ENCODE data around the gene NAT8.
"Not testable (repeated sequence)": the region's sequence is repeated elsewhere in the genome, so short reads cannot be mapped to it uniquely, and the experiment has no call there.

The NAT8 gene, protein sequence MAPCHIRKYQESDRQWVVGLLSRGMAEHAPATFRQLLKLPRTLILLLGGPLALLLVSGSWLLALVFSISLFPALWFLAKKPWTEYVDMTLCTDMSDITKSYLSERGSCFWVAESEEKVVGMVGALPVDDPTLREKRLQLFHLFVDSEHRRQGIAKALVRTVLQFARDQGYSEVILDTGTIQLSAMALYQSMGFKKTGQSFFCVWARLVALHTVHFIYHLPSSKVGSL

GRCh38 chr2:73642338-73643018 is at the start of gene NAT8:
NAT8 (minus strand) TSS chr2:73642422; CDS start chr2:73641628, 794 bp downstream.
- no peak for DNase-seq

DNA sequence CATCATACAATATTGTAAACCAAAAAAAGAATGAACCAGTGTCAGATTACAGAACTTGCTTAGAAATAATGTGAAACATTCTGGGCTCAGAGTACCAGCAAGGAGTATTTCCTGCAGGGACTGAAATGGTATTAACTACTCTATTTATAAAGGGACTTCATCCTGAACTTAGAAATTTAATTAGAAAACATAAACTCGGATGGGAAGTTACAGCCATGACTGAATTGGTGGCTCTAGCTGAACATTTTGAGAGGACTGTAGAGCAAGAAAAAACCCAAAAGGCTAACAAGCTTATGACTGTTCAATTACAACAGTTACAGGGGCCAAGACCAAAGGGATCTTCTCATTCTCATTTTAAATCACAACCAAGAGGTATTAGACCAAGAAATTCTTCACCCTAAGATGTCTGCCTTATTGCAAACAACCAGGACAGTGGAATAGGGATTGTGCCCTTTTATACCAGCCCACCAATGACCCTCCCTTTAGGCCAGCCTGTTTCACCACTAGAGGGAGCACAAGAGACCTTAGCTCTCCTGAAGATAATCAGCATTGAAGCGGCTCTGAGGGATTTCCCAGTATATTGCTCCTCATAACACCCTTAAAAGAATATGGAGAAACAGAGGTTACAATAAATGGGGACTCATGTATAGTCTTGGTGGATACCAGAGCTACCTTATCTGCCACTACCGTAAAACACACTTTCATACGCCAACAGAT is 48.3 kb upstream of the NAT8 start:
- DNase-seq: peak; percentile 65

GRCh38 chr2:73688494-73688893 is 46.3 kb upstream of the NAT8 start:
- DNase-seq: not testable (repeated sequence)

- no peak for DNase-seq
Observed at GRCh38 chr2:73685764-73686438, 43.7 kb upstream of the NAT8 start.

DNA sequence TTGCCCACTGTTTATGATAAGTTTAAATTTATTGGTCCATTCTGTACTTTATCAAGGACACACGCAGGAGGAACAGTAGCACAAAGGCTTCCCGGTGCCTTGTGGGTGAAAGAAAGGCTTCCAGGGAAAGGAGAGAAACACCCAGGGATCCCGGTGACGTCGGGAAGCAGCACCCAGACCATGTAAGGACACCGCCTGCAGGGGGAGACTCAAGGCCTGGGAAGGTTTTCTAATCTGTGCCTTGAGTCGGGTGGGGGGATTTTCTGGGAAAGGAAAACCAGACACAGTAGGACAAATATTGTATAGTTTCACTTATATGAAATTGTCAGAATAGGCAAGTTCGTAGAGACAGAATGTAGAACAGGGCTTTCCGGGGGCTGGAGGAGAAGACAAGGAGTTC is 42.7 kb upstream of the NAT8 start:
- DNase-seq: not testable (repeated sequence)

GRCh38 chr2:73684325-73684724 is 42.1 kb upstream of the NAT8 start:
- DNase-seq: not testable (repeated sequence)

GRCh38 chr2:73679951-73680571 is 37.8 kb upstream of the NAT8 start:
- peak; percentile 75 for DNase-seq

- peak; percentile 16 for DNase-seq
Observed at GRCh38 chr2:73679237-73679636, 37.0 kb upstream of the NAT8 start.

DNA sequence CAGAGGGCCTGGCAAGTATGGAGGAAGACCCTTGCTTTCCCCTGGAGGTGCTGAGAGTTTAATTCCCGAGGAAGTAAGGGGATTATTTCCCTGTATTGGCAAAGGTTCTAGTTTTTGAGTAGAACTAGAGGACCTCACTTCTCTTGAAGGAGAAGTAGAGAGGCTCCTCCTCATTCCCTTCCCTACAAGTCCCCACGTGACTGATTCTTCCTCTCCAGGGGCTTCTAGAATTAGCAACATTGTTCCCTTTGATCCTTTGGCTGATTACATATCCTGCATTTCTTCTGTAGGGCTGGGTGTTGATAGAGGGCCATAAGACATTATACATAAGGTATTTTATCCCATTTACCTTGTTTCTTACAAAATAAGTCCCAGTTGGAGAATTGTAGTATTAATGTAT is 35.8 kb upstream of the NAT8 start:
- not testable (repeated sequence) for DNase-seq

DNA sequence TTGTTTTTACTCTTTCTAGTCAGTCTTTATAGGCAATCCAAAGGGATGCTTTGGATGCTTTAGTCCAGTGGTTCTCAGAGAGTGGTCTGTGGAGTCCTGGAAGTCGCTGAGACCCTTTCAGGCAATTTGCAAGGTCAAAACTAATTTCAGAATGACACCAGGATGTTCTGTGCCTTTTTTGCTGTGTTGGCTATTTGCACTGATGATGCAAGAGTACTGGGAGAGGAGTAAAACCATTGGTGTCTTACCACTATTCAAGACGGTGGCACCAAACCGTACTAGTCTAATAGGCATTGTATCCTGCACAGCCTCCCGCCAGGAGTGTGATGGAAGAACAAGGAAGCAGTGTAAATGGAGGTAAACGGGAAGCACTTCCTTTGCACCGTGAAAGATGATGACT is 34.0 kb upstream of the NAT8 start:
- DNase-seq: not testable (repeated sequence)

GRCh38 chr2:73674696-73675157 is 32.5 kb upstream of the NAT8 start:
- not testable (repeated sequence) for DNase-seq

DNA sequence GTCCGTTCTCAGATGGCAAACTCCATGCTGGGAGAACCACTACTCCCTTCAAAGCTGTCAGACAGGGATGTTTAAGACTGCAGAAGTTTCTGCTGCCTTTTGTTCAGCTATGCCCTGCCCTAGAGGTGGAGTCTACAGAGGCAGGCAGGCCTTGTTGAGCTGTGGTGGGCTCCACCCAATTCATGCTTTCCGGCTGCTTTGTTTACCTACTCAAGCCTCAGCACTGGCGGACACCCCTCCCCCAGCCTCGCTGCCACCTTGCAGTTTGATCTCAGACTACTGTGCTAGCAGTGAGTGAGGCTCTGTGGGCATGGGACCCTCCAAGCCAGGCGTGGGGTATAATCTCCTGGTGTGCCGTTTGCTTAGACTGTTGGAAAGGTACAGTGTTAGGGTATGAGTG is 27.8 kb upstream of the NAT8 start:
- not testable (repeated sequence) for DNase-seq

DNA sequence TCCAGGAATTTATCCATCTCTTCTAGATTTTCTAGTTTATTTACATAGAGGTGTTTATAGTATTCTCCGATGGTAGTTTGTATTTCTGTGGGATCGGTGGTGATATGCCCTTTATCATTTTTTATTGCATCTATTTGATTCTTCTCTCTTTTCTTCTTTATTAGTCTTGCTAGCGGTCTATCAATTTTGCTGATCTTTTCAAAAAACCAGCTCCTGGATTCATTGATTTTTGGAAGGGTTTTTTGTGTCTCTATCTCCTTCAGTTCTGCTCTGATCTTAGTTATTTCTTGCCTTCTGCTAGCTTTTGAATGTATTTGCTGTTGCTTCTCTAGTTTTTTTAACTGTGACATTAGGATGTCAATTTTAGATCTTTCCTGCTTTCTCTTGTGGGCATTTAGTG is 25.0 kb upstream of the NAT8 start:
- not testable (repeated sequence) for DNase-seq

- DNase-seq: no peak
Observed at GRCh38 chr2:73654175-73654574, 12.0 kb upstream of the NAT8 start.

DNA sequence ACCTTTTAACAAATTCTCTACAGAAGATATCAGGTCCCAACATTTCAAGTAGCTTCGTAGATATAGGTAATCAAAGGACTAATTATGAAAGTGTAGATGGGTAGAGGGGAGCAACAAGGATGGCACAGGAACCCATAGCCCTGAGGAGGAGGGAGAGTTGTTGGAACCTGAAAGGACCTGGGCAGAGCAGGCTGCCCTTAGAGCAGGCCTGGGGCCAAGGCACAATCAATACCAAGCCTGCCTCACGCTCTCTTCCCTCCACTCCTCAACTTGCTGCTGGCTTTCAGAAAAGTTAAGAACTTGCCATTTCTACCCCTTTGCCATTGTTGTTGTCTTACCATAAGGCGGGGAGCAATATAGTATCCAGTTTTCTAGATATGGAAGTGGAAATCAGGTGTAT is 10.1 kb upstream of the NAT8 start:
- no peak for DNase-seq

DNA sequence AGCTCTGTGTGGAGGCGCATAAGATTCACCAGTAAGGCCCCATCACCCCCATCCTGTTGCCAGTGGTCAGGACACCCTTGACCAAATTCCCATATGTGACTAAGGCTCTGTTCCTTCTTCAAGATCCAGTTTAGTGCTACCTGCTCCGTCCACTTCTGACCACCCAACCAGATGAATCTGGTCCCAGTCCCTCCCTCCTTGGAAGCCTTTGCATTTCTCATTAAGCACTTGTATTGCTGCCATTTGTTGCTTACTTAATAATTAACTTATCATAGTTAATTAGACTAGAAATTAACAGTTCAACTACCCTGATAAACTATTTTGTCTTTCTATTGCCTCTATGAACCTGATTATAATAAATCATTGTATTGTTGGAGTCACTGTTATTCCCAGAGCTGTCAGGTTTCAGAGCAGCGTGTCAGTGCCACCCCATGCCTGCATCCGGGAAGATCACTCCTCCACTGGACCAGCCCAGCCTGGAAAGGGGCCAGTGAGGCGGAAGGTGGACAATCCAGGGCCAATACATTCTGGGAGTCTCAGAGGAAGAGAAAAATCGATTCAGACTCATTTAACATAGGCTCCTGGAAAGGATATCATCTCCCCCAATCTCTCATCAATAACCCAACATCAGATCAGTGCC is 9.5 kb upstream of the NAT8 start:
- no peak for DNase-seq

DNA sequence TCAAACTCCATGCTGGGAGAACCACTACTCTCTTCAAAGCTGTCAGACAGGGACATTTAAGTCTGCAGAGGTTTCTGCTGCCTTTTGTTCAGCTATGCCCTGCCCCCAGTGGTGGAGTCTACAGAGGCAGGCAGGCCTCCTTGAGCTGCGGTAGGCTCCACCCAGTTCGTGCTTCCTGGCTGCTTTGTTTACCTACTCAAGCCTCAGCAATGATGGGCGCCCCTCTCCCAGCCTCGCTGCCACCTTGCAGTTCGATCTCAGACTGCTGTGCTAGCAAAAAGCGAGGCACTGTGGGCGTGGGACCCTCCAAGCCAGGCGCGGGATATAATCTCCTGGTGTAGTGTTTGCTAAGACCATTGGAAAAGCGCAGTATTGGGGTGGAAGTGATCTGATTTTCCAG is 5.5 kb upstream of the NAT8 start:
- DNase-seq: not testable (repeated sequence)

- DNase-seq: no peak
Observed at GRCh38 chr2:73641767-73642062, 507 bp downstream of the NAT8 start.

GRCh38 chr2:73640946-73641766 is 1.1 kb downstream of the NAT8 start:
- no peak for DNase-seq

GRCh38 chr2:73640511-73640911 is 1.7 kb downstream of the NAT8 start:
- DNase-seq: no peak

DNA sequence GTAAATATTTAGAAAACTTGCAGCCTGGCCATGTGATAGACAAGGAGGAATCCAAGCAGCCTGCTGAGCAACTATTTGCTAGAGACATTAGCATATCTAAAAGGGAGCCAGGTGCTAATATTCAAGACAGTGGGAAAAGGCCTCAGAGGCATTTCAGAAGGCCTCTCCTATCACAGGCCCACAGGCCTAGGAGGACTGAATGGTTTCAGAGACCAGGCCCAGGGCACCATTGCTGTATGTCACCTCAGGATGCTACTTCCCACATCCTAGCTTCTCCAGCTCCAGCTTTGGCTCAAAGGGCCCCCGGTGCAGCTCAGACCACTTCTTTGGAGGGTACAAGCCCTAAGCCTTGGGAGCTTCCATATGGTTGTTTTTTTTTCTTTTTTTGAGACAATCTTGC is 3.8 kb downstream of the NAT8 start:
- DNase-seq: no peak

DNA sequence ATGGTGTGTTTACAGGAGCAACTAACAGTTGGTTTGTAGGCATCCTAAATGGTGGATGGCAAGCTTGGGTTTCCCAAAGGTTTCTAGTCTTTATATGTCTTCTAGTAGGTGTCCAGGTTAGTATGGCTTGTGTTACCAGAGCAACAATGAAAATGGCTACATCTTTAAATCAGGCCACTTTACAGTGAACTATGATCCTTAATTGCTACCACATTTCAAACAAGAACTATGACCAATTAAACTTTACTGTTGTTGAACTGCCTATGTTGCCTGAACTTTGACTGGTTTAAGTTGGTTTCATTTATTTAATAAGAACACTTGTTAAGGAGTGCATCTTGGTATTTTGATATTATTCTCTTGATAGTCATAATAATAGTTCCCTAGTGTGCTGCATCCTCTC is 5.2 kb downstream of the NAT8 start:
- not testable (repeated sequence) for DNase-seq

Data from hematopoietic multipotent progenitor cell treated with erythropoietin and hydrocortisone succinate and interleukin-3 and kit ligand, for 6 days (in vitro differentiated cells).